Measurements from ENCODE around the gene OR4C6.
A peak's percentile ranks its signal among the peaks of the same experiment; 100 is the strongest.

Gene OR4C6

GRCh38 chr11:55707029-55707428 is 45.0 kb downstream of the OR4C6 start:
- TF ChIP-seq CTCF (IDR thresholded peaks at IDR 0.05; ENCODE audit: borderline replicate concordance, control extremely low read depth, extremely low read depth, insufficient read depth, missing control alignments): peak; percentile 36
- DNase-seq (ENCODE audit: low spot score): peak; percentile 29
- in situ Hi-C loops (cut with MboI; ENCODE audit: low sequenced_read_pairs, unreplicated experiment): no loop called here

GRCh38 chr11:55714982-55715888 is 53.2 kb downstream of the OR4C6 start:
- in situ Hi-C loops (cut with MboI; ENCODE audit: low sequenced_read_pairs, unreplicated experiment): no loop called here
- TF ChIP-seq CTCF (IDR thresholded peaks at IDR 0.05; ENCODE audit: borderline replicate concordance, control extremely low read depth, extremely low read depth, insufficient read depth, missing control alignments): peak; percentile 26
- DNase-seq (ENCODE audit: low spot score): no peak
